ENCODE data around the gene TAX1BP3. TPM values are rescaled to one million over a fixed set of nuclear protein-coding genes. Genes with fewer than 3 reads are reported as not detected.

Gene TAX1BP3
- total and polyA plus RNA-seq, 12 donors: 134 to 206 (median 168) TPM

DNA sequence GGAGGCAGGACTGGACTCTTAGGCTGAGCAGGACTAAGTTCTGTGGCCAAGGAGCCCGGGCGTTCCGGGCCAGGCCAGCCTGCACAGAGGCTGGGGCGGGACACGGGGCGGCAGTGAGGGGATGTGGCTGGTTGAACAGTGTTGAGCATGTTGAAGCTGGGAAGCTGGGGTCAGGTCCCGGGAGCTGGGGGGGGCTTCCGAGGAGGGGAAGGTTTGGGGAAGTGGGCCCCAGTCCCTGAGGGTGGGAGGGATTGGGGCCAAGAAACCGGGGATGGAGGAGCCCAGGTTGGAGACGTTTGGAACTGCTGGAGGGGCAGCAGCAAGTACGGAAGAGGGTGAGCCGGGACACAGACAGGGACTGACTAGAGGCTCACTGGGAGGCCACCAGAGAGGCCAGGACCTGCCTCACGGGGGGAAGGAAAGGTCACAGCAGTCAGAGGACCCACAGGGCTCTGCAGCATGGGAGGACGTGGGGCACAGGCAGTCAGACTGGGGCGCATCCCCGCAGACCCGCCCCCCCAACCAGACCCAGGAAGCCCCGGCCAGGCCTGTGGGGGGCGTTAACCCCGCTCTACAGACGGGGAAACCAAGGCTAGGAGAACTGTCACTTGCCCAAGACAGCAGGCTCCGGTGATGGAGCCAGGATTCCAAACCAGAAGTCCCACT, 9.5 kb downstream of the TAX1BP3 start:
- Histone ChIP-seq H3K4me1 (peaks cover 21 to 34% (median 29%) of the 10 kb centered on the region in 9 donors), H3K36me3 (peaks cover 0 to 60% (median 22%) of the 10 kb centered on the region in 9 donors), H3K9me3 (no peaks in the 10 kb centered on the region), H3K4me3 (no peak overlapping the region), H3K27me3 (no peaks in the 10 kb centered on the region), H3K27ac (peak overlapping the region; percentile 78 to 88 (median 82))
- DNase-seq (no peak), ATAC-seq (peak in 5 of 8 donors; percentile 1 to 26 (median 5))
- WGBS, 2 donors: 69 to 71% methylated on average over 22 of the region's 22 CpGs
- intact Hi-C loops (cut with DNase I): no loop called here
- TF ChIP-seq, protein P1, sequence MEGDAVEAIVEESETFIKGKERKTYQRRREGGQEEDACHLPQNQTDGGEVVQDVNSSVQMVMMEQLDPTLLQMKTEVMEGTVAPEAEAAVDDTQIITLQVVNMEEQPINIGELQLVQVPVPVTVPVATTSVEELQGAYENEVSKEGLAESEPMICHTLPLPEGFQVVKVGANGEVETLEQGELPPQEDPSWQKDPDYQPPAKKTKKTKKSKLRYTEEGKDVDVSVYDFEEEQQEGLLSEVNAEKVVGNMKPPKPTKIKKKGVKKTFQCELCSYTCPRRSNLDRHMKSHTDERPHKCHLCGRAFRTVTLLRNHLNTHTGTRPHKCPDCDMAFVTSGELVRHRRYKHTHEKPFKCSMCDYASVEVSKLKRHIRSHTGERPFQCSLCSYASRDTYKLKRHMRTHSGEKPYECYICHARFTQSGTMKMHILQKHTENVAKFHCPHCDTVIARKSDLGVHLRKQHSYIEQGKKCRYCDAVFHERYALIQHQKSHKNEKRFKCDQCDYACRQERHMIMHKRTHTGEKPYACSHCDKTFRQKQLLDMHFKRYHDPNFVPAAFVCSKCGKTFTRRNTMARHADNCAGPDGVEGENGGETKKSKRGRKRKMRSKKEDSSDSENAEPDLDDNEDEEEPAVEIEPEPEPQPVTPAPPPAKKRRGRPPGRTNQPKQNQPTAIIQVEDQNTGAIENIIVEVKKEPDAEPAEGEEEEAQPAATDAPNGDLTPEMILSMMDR (IDR thresholded peaks at IDR 0.05): no peak

DNA sequence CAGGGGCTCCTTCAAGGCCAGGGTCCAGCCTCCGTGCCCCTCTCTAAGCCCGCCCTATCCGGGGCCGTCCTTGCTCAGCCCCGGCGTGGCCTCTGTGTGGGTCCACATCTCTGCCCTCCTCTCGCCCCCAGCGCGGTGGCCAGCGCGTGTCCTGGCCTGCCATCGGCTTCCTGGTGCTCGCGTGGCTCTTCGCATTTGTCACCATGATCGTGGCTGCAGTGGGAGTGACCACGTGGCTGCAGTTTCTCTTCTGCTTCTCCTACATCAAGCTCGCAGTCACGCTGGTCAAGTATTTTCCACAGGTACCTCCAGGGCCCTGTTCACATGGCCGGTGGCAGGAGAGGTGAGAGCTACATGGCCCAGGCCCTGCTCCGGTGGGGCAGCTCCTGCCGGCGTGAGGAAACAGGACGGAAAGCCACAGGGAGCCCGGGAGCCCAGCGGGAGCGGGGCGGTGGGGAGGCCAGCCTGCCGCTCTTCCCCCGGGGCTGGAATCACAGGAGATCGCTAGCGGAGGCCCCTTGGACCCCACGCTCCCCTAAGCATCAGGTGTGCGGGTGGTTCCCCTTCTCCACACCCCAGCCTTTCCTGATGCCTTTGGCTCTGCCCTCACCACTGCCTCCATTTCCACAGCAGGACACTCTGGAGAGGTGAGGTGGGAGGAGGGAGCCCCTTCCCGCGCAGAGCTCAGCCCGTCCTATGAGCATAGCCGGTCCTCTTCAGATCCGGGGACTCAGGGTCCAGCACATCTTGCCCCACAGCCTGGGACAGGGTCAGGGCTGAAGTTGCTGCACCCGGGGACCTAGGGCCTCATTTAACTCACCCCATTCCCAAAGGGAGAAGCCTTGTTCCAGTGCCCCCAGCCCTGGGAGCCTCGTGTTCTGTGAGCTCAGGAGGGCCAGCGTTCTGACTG, 10.2 kb downstream of the TAX1BP3 start:
- H3K4me3 ChIP-seq: no peak overlapping the region
- DNase-seq: no peak
- H3K36me3 ChIP-seq: peaks cover 0 to 52% (median 14%) of the 10 kb centered on the region in 9 donors
- H3K4me1 ChIP-seq: peaks cover 21 to 39% (median 28%) of the 10 kb centered on the region in 9 donors
- peak overlapping the region in 9 of 10 donors; percentile 53 to 88 (median 82) for H3K27ac ChIP-seq
- H3K27me3 ChIP-seq: no peaks in the 10 kb centered on the region
- 83 to 85% methylated on average over 42 of the region's 42 CpGs for WGBS, 2 donors
- no peaks in the 10 kb centered on the region for H3K9me3 ChIP-seq
- ATAC-seq: peak in 1 of 8 donors; percentile 8
- intact Hi-C loops (cut with DNase I): no loop called here
- TF ChIP-seq, protein P1 (IDR thresholded peaks at IDR 0.05): no peak

DNA sequence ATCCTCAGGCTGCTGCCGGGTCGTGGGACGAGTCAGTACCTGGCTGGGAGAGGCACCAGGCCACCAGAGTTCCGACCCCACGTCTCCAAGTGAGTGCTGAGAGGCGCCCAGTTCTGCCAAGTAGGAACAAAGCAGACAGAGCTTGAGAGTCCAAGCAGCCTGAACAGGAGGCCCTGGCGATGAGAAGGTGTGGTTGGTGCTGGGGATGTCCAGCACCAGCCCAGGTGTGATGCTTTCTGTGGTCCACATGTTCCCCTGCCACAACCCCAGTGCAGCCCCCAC, 10.8 kb downstream of the TAX1BP3 start:
- intact Hi-C loops (cut with DNase I): no loop called here
- peaks cover 0 to 46% (median 8%) of the 10 kb centered on the region in 9 donors for H3K36me3 ChIP-seq
- 86% methylated on average over 7 of the region's 7 CpGs for WGBS, 2 donors
- ATAC-seq (no peak), DNase-seq (no peak)
- H3K4me3 ChIP-seq: no peak overlapping the region
- peak overlapping the region in 1 of 10 donors; percentile 15 for H3K27ac ChIP-seq
- TF ChIP-seq, protein P1 (IDR thresholded peaks at IDR 0.05): no peak
- H3K4me1 ChIP-seq: peaks cover 21 to 39% (median 28%) of the 10 kb centered on the region in 9 donors
- no peaks in the 10 kb centered on the region for H3K27me3 ChIP-seq
- no peaks in the 10 kb centered on the region for H3K9me3 ChIP-seq

DNA sequence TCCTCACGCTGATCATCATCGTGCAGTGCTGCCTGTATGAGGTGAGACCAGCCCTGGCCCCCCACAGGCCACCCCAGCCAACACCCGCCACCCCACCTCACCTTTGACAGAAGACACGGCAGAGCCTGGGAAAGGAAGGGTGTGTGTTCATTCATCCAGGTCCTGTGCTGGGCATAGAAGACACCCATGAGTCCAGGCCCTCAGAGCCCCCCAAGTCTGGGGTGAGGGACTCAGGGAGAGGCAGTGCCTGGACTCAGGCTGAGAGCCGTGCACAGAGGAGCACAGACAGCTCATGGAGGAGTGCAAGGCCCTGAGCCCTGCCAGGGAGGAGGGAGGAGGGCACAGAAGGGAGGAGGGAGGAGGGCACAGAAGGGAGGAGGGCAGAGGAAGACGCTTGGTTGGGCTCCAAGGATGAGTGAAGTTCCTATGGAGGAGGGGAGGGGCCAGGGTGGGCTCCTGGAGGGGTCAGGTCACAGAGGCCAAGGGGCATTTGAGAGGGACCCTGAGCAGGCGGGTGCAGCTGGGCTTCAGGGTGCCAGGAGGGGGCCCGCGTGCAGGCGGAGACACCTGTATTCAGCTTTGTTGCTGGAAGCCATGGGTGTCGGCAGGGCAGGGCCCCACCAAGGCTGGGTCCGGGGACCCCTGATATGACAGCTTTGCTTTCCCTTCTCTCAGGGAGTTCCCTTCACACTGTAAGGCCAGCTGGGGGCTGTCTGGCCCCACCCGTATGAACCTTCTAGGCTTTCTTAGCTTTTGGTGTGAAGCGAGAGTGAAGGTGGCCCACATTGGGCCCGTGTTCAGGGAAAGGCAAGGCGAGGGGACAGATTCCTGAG, 11.4 kb downstream of the TAX1BP3 start:
- Histone ChIP-seq H3K27ac (peak overlapping the region in 1 of 10 donors; percentile 15), H3K36me3 (peaks cover 0 to 41% (median 3%) of the 10 kb centered on the region in 9 donors), H3K27me3 (no peaks in the 10 kb centered on the region), H3K9me3 (no peaks in the 10 kb centered on the region), H3K4me1 (peaks cover 21 to 39% (median 28%) of the 10 kb centered on the region in 9 donors), H3K4me3 (no peak overlapping the region)
- TF ChIP-seq, protein P1 (IDR thresholded peaks at IDR 0.05): no peak
- intact Hi-C loops (cut with DNase I): no loop called here
- no peak for ATAC-seq
- no peak for DNase-seq
- 81 to 91% methylated on average over 16 of the region's 16 CpGs for WGBS, 2 donors
